Measurements from ENCODE around the gene PTPRH.
"Not testable (repeated sequence)": the region's sequence is repeated elsewhere in the genome, so short reads cannot be mapped to it uniquely, and the experiment has no call there.

The PTPRH gene

GRCh38 chr19:55156202-55157063 is 52.9 kb downstream of the PTPRH start:
- Mint-ChIP-seq H3K9me3 (peaks cover 10% of the 10 kb centered on the region), H3K4me3 (no peak overlapping the region), H3K4me1 (ENCODE audit: low read depth) (peaks cover 13% of the 10 kb centered on the region), H3K36me3 (ENCODE audit: low read depth) (no peaks in the 10 kb centered on the region), H3K27ac (no peak overlapping the region), H3K27me3 (ENCODE audit: low read depth) (peaks cover 32% of the 10 kb centered on the region)

GRCh38 chr19:55155784-55156183 is 53.5 kb downstream of the PTPRH start:
- Mint-ChIP-seq H3K4me1 (ENCODE audit: low read depth) (peaks cover 13% of the 10 kb centered on the region), H3K27me3 (ENCODE audit: low read depth) (peaks cover 32% of the 10 kb centered on the region)
- not testable (repeated sequence) for H3K36me3 Mint-ChIP-seq (ENCODE audit: low read depth); H3K27ac Mint-ChIP-seq; H3K4me3 Mint-ChIP-seq; H3K9me3 Mint-ChIP-seq

DNA sequence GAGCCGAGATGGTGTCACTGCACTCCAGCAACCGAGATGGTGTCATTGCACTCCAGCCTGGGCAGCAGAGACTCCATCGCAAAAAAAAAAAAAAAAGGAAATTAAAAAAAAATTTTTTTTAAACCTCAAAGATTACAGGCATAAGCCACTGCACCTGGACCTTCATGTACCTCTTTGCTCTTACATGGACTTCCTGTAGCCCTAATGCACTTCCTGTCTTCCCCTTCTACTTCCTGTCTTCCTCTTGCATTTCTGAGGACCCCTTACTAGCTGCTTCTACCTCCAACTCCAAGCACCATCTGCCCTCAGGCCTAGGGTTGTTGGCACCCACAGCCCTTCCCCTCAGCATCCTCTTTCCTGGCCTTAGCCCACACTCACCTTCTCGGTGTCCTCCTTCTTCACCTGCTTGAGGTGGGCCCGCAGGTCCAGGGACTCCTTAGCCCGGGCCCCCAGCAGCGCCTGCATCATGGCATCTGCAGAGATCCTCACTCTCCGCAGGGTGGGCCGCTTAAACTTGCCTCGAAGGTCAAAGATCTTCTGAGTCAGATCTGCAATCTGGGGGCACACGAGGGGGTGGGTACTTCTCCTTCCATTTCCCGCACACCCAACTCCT is 55.5 kb downstream of the PTPRH start:
- Mint-ChIP-seq H3K36me3 (ENCODE audit: low read depth) (no peaks in the 10 kb centered on the region), H3K4me3 (no peak overlapping the region), H3K27me3 (ENCODE audit: low read depth) (peaks cover 29% of the 10 kb centered on the region), H3K27ac (no peak overlapping the region), H3K9me3 (peaks cover 10% of the 10 kb centered on the region), H3K4me1 (ENCODE audit: low read depth) (peaks cover 10% of the 10 kb centered on the region)

GRCh38 chr19:55152017-55152416 is 57.3 kb downstream of the PTPRH start:
- H3K36me3 Mint-ChIP-seq (ENCODE audit: low read depth): no peaks in the 10 kb centered on the region
- H3K9me3 Mint-ChIP-seq: peaks cover 10% of the 10 kb centered on the region
- H3K27me3 Mint-ChIP-seq (ENCODE audit: low read depth): peaks cover 33% of the 10 kb centered on the region
- H3K4me3 Mint-ChIP-seq: peak overlapping the region; percentile 15
- peaks cover 10% of the 10 kb centered on the region for H3K4me1 Mint-ChIP-seq (ENCODE audit: low read depth)
- peak overlapping the region; percentile 70 for H3K27ac Mint-ChIP-seq

DNA sequence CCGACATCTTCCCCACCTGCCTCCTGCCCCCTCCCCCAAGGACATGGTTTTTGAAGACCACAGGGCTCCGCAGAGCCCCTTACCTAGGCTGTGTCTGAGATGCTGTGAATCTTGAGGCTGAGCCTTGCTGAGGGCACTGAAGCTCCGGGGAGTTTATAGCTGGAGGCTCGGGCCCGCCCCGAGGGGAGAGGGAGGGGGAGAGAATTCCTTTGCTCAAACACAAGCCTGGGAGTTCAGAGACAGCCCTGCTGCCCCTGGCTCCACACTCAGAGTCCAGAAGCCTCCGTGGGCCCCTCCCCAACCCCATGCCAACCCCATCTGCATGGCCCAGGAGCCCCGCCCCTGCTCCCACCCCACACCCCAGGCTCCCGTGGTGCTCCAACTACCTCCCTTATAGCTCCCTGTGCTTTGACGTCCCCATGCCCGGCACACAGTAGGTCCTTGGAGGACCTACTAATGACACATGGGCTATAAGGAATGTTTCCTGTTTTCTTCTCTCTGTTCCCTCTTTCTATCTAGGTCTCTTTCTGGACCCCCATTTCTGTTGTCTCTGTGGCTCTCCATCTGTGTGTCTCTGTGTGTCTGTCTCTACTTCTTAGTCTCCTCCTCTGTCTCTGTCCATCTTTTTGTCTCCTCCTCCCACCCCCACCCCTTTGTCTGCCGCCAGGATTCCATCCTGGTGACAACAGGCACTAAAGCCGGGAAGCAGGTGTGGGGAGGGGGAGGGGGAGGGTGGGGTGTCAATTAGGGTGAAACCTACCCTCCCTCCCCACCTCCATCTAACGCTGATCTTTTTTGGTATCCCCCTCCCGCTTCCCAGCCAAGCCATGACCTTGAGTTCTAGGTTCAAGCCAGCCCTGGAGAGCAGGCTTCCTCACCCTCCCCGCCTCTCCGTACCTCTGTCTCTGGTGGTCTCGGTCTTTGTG is 60.0 kb downstream of the PTPRH start, which contains the start of gene TNNT1:
TNNT1 (minus strand) TSS at position 129 of the 926 bp plus-strand sequence. CDS start 2,049 bp downstream, outside the sequence.
- Mint-ChIP-seq H3K27me3 (ENCODE audit: low read depth) (peaks cover 38% of the 10 kb centered on the region), H3K36me3 (ENCODE audit: low read depth) (no peaks in the 10 kb centered on the region), H3K4me1 (ENCODE audit: low read depth) (peaks cover 10% of the 10 kb centered on the region), H3K27ac (no peak within 1 kb of the TSS), H3K9me3 (peaks cover 10% of the 10 kb centered on the region), H3K4me3 (no peak within 1 kb of the TSS)

DNA sequence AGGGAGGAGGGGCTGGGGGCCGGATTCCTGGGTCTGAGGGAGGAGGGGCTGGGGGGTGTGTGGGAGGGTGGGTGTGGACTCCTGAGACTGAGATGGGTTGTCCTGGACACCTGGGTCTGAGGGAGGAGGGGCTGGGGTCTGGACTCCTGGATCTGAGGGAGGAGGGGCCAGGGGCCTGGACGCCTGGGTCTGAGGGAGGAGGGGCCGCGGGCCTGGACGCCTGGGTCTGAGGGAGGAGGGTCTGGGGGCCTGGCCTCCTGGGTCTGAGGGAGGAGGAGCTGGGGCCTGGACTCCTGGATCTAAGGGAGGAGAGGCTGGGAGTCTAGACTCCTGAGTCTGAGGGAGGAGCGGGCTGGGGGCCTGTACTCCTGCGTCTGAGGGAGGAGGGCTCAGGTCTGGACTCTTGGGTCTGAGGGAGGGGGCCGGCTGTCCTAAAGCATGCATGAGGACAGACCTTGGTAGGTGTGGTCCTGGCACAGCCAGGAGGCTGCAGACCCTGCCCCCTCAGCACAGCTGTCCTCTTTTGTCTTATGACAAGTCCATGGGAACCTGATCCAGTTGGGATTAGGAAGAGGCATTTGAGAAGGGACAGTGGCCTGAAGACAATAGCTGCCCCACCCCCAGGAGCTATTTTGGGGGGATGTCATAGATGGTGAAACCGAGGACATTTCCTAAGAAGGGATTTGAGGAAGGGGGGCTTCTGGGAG is 61.6 kb downstream of the PTPRH start:
- no peak overlapping the region for H3K27ac Mint-ChIP-seq
- H3K36me3 Mint-ChIP-seq (ENCODE audit: low read depth): no peaks in the 10 kb centered on the region
- peaks cover 8% of the 10 kb centered on the region for H3K4me1 Mint-ChIP-seq (ENCODE audit: low read depth)
- H3K4me3 Mint-ChIP-seq: no peak overlapping the region
- peaks cover 48% of the 10 kb centered on the region for H3K27me3 Mint-ChIP-seq (ENCODE audit: low read depth)
- H3K9me3 Mint-ChIP-seq: peaks cover 6% of the 10 kb centered on the region

DNA sequence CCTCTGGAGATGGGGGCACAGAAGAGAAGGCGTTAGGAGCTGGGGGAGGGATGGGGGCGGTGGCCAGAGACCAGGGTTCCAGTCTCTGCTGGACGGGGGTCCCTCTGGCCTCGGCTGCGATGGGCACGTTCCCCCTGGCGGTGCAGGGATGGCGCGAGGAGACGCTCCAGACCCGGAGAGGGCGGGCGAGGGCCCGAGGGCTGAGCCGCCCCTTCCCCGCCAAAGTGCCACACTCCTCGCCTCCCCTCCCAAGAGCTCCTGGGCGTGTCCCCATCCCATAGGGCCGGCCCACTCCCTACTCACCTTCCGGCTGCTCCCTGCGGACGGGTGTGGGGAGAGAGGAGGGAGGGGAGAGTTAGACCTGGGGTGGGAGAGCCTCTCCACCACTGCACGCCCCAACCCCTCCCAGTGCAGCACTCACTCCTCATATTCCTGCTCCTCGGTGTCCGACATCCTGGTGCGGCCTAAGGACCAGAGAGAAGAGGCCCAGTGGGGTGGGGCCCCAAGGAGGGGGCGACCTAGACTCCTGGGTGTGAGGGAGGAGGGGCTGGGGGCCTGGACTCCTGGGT is 62.5 kb downstream of the PTPRH start:
- no peaks in the 10 kb centered on the region for H3K36me3 Mint-ChIP-seq (ENCODE audit: low read depth)
- peaks cover 48% of the 10 kb centered on the region for H3K27me3 Mint-ChIP-seq (ENCODE audit: low read depth)
- H3K4me3 Mint-ChIP-seq: no peak overlapping the region
- H3K4me1 Mint-ChIP-seq (ENCODE audit: low read depth): peaks cover 2% of the 10 kb centered on the region
- no peak overlapping the region for H3K27ac Mint-ChIP-seq
- peaks cover under 1% of the 10 kb centered on the region for H3K9me3 Mint-ChIP-seq

GRCh38 chr19:55146078-55146704 is 63.1 kb downstream of the PTPRH start:
- Mint-ChIP-seq H3K4me3 (no peak overlapping the region), H3K4me1 (ENCODE audit: low read depth) (peaks cover 2% of the 10 kb centered on the region), H3K27me3 (ENCODE audit: low read depth) (peaks cover 50% of the 10 kb centered on the region)

DNA sequence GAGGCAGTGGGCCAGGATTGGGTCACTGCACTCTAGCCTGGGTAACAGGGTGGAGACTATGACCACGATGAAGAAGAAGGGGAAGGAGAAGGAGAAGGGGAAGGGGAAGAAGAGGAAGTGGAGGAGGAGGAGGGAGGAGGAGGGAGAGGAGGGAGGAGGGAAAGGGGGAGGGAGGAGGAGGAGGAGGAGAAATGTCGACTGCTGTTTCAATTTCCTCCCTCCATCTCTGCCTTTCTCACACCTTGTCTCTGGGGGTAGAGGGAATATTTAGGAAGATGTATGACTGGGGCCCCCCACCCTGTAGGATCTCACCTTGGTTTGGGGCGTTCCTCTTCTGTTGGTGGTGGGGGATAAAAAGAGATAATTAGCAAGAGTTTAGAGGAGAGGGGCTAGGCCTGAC is 64.1 kb downstream of the PTPRH start:
- Mint-ChIP-seq H3K9me3 (no peaks in the 10 kb centered on the region), H3K4me1 (ENCODE audit: low read depth) (peaks cover 4% of the 10 kb centered on the region), H3K27me3 (ENCODE audit: low read depth) (peaks cover 50% of the 10 kb centered on the region), H3K27ac (no peak overlapping the region), H3K4me3 (no peak overlapping the region), H3K36me3 (ENCODE audit: low read depth) (no peaks in the 10 kb centered on the region)

More at GRCh38 chr19:55146078-55146704, 63.1 kb downstream of the PTPRH start:
- no peaks in the 10 kb centered on the region for H3K9me3 Mint-ChIP-seq
- H3K36me3 Mint-ChIP-seq (ENCODE audit: low read depth): no peaks in the 10 kb centered on the region
- no peak overlapping the region for H3K27ac Mint-ChIP-seq

- Mint-ChIP-seq H3K27ac (no peak overlapping the region), H3K27me3 (ENCODE audit: low read depth) (peaks cover 28% of the 10 kb centered on the region), H3K36me3 (ENCODE audit: low read depth) (no peaks in the 10 kb centered on the region), H3K4me1 (ENCODE audit: low read depth) (peaks cover 4% of the 10 kb centered on the region), H3K9me3 (no peaks in the 10 kb centered on the region), H3K4me3 (no peak overlapping the region)
Measured at GRCh38 chr19:55141696-55142095, 67.6 kb downstream of the PTPRH start.

- Mint-ChIP-seq H3K4me3 (no peak overlapping the region), H3K27ac (no peak overlapping the region), H3K27me3 (ENCODE audit: low read depth) (peaks cover 12% of the 10 kb centered on the region), H3K4me1 (ENCODE audit: low read depth) (peaks cover 3% of the 10 kb centered on the region), H3K36me3 (ENCODE audit: low read depth) (no peaks in the 10 kb centered on the region), H3K9me3 (no peaks in the 10 kb centered on the region)
Measured at GRCh38 chr19:55137915-55138314, 71.4 kb downstream of the PTPRH start.

- peaks cover 18% of the 10 kb centered on the region for H3K27me3 Mint-ChIP-seq (ENCODE audit: low read depth)
- no peak overlapping the region for H3K27ac Mint-ChIP-seq
- H3K36me3 Mint-ChIP-seq (ENCODE audit: low read depth): no peaks in the 10 kb centered on the region
- H3K4me1 Mint-ChIP-seq (ENCODE audit: low read depth): peaks cover 3% of the 10 kb centered on the region
- no peak overlapping the region for H3K4me3 Mint-ChIP-seq
- no peaks in the 10 kb centered on the region for H3K9me3 Mint-ChIP-seq
Measured at GRCh38 chr19:55136399-55137102, 72.8 kb downstream of the PTPRH start.

DNA sequence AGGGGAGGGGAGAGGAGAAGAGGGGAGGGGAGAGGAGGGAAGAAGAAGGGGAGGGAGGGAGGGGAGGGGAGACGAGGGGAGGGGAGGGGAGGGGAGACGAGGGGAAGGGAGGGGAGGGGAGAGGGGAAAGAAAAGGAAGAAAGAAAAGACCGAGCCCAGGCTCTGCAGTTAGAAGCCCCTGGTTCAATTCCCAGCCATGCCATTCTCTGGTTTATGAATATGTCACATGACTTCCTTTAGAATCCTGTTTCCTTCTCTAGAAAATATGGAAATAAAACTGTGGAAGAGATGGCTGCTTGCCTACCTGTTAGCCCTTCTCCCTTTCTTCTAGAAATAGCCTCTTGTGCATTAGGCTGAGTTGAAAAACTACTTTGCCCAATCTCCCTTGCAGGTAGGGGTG is 74.6 kb downstream of the PTPRH start:
- H3K27ac Mint-ChIP-seq: no peak overlapping the region
- no peaks in the 10 kb centered on the region for H3K36me3 Mint-ChIP-seq (ENCODE audit: low read depth)
- no peak overlapping the region for H3K4me3 Mint-ChIP-seq
- H3K27me3 Mint-ChIP-seq (ENCODE audit: low read depth): peaks cover 16% of the 10 kb centered on the region
- H3K4me1 Mint-ChIP-seq (ENCODE audit: low read depth): no peaks in the 10 kb centered on the region
- no peaks in the 10 kb centered on the region for H3K9me3 Mint-ChIP-seq
